ENCODE measurements around the gene ZNHIT6. TPM values are rescaled to one million over a fixed set of nuclear protein-coding genes. Genes with fewer than 3 reads are reported as not detected.

Gene ZNHIT6
- total RNA-seq, 4 donors from 2014 or later, result 8.2 to 20.0 (median 9.9) TPM

- WGBS, 2 donors, result 89 to 95% methylated on average over 4 of the region's 4 CpGs
- no peaks in the 10 kb centered on the region for H3K27me3 ChIP-seq
- DNase-seq, result no peak
- intact Hi-C loops (cut with DNase I), result no loop called here
- no peak overlapping the region for H3K27ac ChIP-seq
- TF ChIP-seq POLR2A (IDR thresholded peaks at IDR 0.05) (no peak), CTCF (IDR thresholded peaks at IDR 0.05) (no peak)
- H3K4me3 ChIP-seq, result no peak overlapping the region
- H3K9me3 ChIP-seq, result no peaks in the 10 kb centered on the region
- H3K36me3 ChIP-seq, result no peaks in the 10 kb centered on the region
- peaks cover 0 to 9% (median 0%) of the 10 kb centered on the region in 3 donors for H3K4me1 ChIP-seq
Measured at GRCh38 chr1:85607921-85608265, 100.3 kb downstream of the ZNHIT6 start.

GRCh38 chr1:85607126-85607920, 100.9 kb downstream of the ZNHIT6 start:
- Histone ChIP-seq H3K4me3 (no peak overlapping the region), H3K27me3 (no peaks in the 10 kb centered on the region), H3K36me3 (no peaks in the 10 kb centered on the region), H3K27ac (no peak overlapping the region), H3K9me3 (no peaks in the 10 kb centered on the region), H3K4me1 (peaks cover 0 to 3% (median 0%) of the 10 kb centered on the region in 3 donors)
- DNase-seq, result no peak
- 81 to 84% methylated on average over 4 to 7 of the region's 10 CpGs for WGBS, 2 donors
- TF ChIP-seq CTCF (IDR thresholded peaks at IDR 0.05), result no peak
- no peak for TF ChIP-seq POLR2A (IDR thresholded peaks at IDR 0.05)
- intact Hi-C loops (cut with DNase I), result no loop called here

GRCh38 chr1:85606414-85606800, 101.8 kb downstream of the ZNHIT6 start:
- H3K4me3 ChIP-seq, result no peak overlapping the region
- no peaks in the 10 kb centered on the region for H3K36me3 ChIP-seq
- H3K9me3 ChIP-seq, result no peaks in the 10 kb centered on the region
- WGBS, 2 donors, result 90 to 94% methylated on average over 2 to 4 of the region's 4 CpGs
- intact Hi-C loops (cut with DNase I), result no loop called here
- H3K4me1 ChIP-seq, result no peaks in the 10 kb centered on the region
- TF ChIP-seq POLR2A (IDR thresholded peaks at IDR 0.05) (no peak), CTCF (IDR thresholded peaks at IDR 0.05) (no peak)
- H3K27ac ChIP-seq, result no peak overlapping the region
- H3K27me3 ChIP-seq, result no peaks in the 10 kb centered on the region
- no peak for DNase-seq

- H3K27me3 ChIP-seq, result no peaks in the 10 kb centered on the region
- intact Hi-C loops (cut with DNase I), result no loop called here
- H3K4me3 ChIP-seq, result no peak overlapping the region
- TF ChIP-seq CTCF (IDR thresholded peaks at IDR 0.05) (no peak), POLR2A (IDR thresholded peaks at IDR 0.05) (no peak)
- DNase-seq, result no peak
- no peaks in the 10 kb centered on the region for H3K4me1 ChIP-seq
- no peaks in the 10 kb centered on the region for H3K36me3 ChIP-seq
- no peaks in the 10 kb centered on the region for H3K9me3 ChIP-seq
- no peak overlapping the region for H3K27ac ChIP-seq
- 83 to 86% methylated on average over 5 to 8 of the region's 8 CpGs for WGBS, 2 donors
Measured at GRCh38 chr1:85605484-85606413, 102.5 kb downstream of the ZNHIT6 start.

Data from esophagus squamous epithelium (tissue), 5 donors.